GM23338 (cell line): ENCODE data around the gene EIF4G3.

ENCODE experiments used
- CREB1 ChIP-seq: fragments of 250-450 bp; sonication (Bioruptor Pico); IDR thresholded peaks from 2 replicates; pipeline ENCODE4 v1.5.0; 2020; ENCODE audit warnings: low read depth, mild to moderate bottlenecking, moderate library complexity
- EZH2 ChIP-seq: fragments of 200-600 bp; sonication (generic); IDR thresholded peaks from one replicate; pipeline ENCODE4 v1.8.0; 2017; ENCODE audit warnings: antibody characterized with exemption, mild to moderate bottlenecking, low read depth; ENCODE audit not compliant: unreplicated experiment
- EZH2phosphoT487 ChIP-seq: fragments of 200-600 bp; sonication (generic); IDR thresholded peaks from one replicate; pipeline ENCODE4 v1.8.1; 2018; ENCODE audit warnings: antibody characterized with exemption; ENCODE audit not compliant: unreplicated experiment
- POLR2AphosphoS5 ChIP-seq: IDR thresholded peaks from 2 replicates; pipeline ENCODE4 v1.6.1; 2016; ENCODE audit warnings: antibody characterized with exemption, low read depth
- REST ChIP-seq: IDR thresholded peaks from one replicate; pipeline ENCODE4 v1.6.1; 2018; ENCODE audit warnings: antibody characterized with exemption; ENCODE audit not compliant: unreplicated experiment
- TF ChIP-seq, protein P1 (sequence below), 2 experiments: fragments of 200-600 bp in 1 of 2; sonication (generic) in 1 of 2; conservative IDR thresholded peaks; 2 replicates each; pipeline versions ENCODE4 v1.5.1 to v1.6.1; 2016 to 2017; ENCODE audit warnings: antibody characterized with exemption in 2 of 2, low read depth in 2 of 2, mild to moderate bottlenecking in 2 of 2, moderate library complexity in 1 of 2
- TF ChIP-seq, protein P2 (sequence below): IDR thresholded peaks from 2 replicates; pipeline ENCODE4 v1.6.1; 2016; ENCODE audit warnings: antibody characterized with exemption

- TF ChIP-seq, protein P1, sequence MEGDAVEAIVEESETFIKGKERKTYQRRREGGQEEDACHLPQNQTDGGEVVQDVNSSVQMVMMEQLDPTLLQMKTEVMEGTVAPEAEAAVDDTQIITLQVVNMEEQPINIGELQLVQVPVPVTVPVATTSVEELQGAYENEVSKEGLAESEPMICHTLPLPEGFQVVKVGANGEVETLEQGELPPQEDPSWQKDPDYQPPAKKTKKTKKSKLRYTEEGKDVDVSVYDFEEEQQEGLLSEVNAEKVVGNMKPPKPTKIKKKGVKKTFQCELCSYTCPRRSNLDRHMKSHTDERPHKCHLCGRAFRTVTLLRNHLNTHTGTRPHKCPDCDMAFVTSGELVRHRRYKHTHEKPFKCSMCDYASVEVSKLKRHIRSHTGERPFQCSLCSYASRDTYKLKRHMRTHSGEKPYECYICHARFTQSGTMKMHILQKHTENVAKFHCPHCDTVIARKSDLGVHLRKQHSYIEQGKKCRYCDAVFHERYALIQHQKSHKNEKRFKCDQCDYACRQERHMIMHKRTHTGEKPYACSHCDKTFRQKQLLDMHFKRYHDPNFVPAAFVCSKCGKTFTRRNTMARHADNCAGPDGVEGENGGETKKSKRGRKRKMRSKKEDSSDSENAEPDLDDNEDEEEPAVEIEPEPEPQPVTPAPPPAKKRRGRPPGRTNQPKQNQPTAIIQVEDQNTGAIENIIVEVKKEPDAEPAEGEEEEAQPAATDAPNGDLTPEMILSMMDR (conservative IDR thresholded peaks at IDR 0.05; ENCODE audit: low read depth in 2 of 2), result no peak
- no peak for TF ChIP-seq POLR2AphosphoS5
- no peak for TF ChIP-seq EZH2
- TF ChIP-seq EZH2phosphoT487, result no peak
- TF ChIP-seq, protein P2, sequence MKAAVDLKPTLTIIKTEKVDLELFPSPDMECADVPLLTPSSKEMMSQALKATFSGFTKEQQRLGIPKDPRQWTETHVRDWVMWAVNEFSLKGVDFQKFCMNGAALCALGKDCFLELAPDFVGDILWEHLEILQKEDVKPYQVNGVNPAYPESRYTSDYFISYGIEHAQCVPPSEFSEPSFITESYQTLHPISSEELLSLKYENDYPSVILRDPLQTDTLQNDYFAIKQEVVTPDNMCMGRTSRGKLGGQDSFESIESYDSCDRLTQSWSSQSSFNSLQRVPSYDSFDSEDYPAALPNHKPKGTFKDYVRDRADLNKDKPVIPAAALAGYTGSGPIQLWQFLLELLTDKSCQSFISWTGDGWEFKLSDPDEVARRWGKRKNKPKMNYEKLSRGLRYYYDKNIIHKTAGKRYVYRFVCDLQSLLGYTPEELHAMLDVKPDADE, result no peak
- no peak for TF ChIP-seq REST
- TF ChIP-seq CREB1 (CRISPR knock-in tag), result no peak
Measured at GRCh38 chr1:21126324-21126723, 50.4 kb downstream of the EIF4G3 start.
